DOHH2 (cell line): ENCODE results near the gene EPHA4.

Source experiments
- H3F3A ChIP-seq: fragments of 200-600 bp; sonication (generic), shearing (Covaris generic); 2 replicates; pipeline ENCODE4 v1.6.0; 2016; ENCODE audit warnings: antibody characterized with exemption, mild to moderate bottlenecking; ENCODE audit not compliant: control insufficient read depth, insufficient read depth
- H3K27ac ChIP-seq: fragments of 200-600 bp; sonication (generic); 2 replicates; pipeline ENCODE4 v1.5.1; 2014; ENCODE audit warnings: low read depth, mild to moderate bottlenecking, low read length, moderate library complexity
- H3K27me3 ChIP-seq: fragments of 200-600 bp; sonication (generic); 2 replicates; pipeline ENCODE4 v1.6.1; 2014; ENCODE audit warnings: mild to moderate bottlenecking, low read length, mixed read lengths; ENCODE audit not compliant: control insufficient read depth
- H3K36me3 ChIP-seq: fragments of 200-600 bp; sonication (generic); 2 replicates; pipeline ENCODE4 v1.6.1; 2014; ENCODE audit warnings: mild to moderate bottlenecking, low read length, moderate library complexity, mixed read lengths; ENCODE audit not compliant: control insufficient read depth
- H3K4me1 ChIP-seq: fragments of 200-600 bp; sonication (generic); 2 replicates; pipeline ENCODE4 v1.6.1; 2014; ENCODE audit warnings: mild to moderate bottlenecking, low read length, mixed read lengths; ENCODE audit not compliant: control insufficient read depth
- H3K4me2 ChIP-seq: fragments of 200-600 bp; sonication (generic); 2 replicates; pipeline ENCODE4 v1.6.0; 2014; ENCODE audit warnings: mild to moderate bottlenecking, low read length, moderate library complexity
- H3K4me3 ChIP-seq: fragments of 200-600 bp; sonication (generic); 2 replicates; pipeline ENCODE4 v1.5.1; 2014; ENCODE audit warnings: mild to moderate bottlenecking, low read length, mixed read lengths
- H3K79me2 ChIP-seq: fragments of 200-600 bp; sonication (generic); 2 replicates; pipeline ENCODE4 v1.6.1; 2014; ENCODE audit warnings: mild to moderate bottlenecking, low read length, mixed read lengths; ENCODE audit not compliant: control insufficient read depth
- H3K9me2 ChIP-seq: fragments of 200-600 bp; sonication (generic); replicated peaks from 2 replicates; pipeline ENCODE4 v1.6.1; 2014; ENCODE audit warnings: mild to moderate bottlenecking, low read length, mixed read lengths; ENCODE audit not compliant: control insufficient read depth
- H3K9me3 ChIP-seq: fragments of 200-600 bp; sonication (generic); 2 replicates; pipeline ENCODE4 v1.6.1; 2014; ENCODE audit warnings: antibody characterized with exemption, low read length, mixed read lengths; ENCODE audit not compliant: control insufficient read depth, insufficient read depth
- H4K20me1 ChIP-seq: fragments of 200-600 bp; sonication (generic); 2 replicates; pipeline ENCODE4 v1.6.0; 2014; ENCODE audit warnings: low read depth, mild to moderate bottlenecking, antibody characterized with exemption, low read length, moderate library complexity; ENCODE audit not compliant: control insufficient read depth, insufficient read depth
- CTCF ChIP-seq: fragments of 200-600 bp; sonication (generic); IDR thresholded peaks from one replicate; pipeline ENCODE4 v1.5.1; 2014; ENCODE audit warnings: antibody characterized with exemption, mild to moderate bottlenecking, low read depth, low read length; ENCODE audit not compliant: poor library complexity, severe bottlenecking
- EZH2phosphoT487 ChIP-seq: fragments of 200-600 bp; sonication (generic); IDR thresholded peaks from 2 replicates; pipeline ENCODE4 v1.6.1; 2017; ENCODE audit warnings: borderline replicate concordance, mild to moderate bottlenecking, antibody characterized with exemption, low read length, moderate library complexity, mixed read lengths

EPHA4 gene

GRCh38 chr2:221389904-221390303 is 182.2 kb downstream of the EPHA4 start:
- Histone ChIP-seq H3K9me3 (no peaks in the 10 kb centered on the region), H3K27ac (no peak overlapping the region), H3K4me2 (no peak overlapping the region), H3K79me2 (no peaks in the 10 kb centered on the region), H3K4me1 (no peaks in the 10 kb centered on the region), H3K4me3 (no peak overlapping the region), H4K20me1 (no peaks in the 10 kb centered on the region), H3F3A (no peaks in the 10 kb centered on the region), H3K36me3 (no peaks in the 10 kb centered on the region), H3K27me3 (no peaks in the 10 kb centered on the region), H3K9me2 (no peaks in the 10 kb centered on the region)
- TF ChIP-seq EZH2phosphoT487 = no peak
- no peak for TF ChIP-seq CTCF

DNA sequence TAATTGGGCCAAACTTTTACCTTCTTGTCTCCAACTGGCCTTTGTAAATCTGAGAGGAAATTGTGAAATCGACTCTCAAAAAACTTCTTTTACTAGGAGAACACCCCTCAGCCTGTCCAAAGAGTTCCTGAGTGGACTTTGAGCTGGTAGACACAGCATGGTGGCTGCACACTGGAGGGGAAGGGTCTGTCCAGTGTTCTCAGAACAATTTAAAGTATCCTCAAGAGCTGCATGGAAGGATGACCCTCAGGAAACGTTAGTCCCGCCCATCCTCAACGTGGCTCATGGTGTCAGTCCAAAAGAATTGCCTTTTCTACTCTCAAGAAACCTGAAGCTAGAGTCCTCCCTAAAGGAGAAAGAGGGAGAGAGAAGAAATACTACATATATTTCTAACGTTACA is 182.7 kb downstream of the EPHA4 start:
- Histone ChIP-seq H3K4me2 (no peak overlapping the region), H3K4me3 (no peak overlapping the region), H3K9me2 (no peaks in the 10 kb centered on the region), H3K79me2 (no peaks in the 10 kb centered on the region), H3K27ac (no peak overlapping the region), H3F3A (no peaks in the 10 kb centered on the region), H3K36me3 (no peaks in the 10 kb centered on the region), H3K4me1 (no peaks in the 10 kb centered on the region), H4K20me1 (no peaks in the 10 kb centered on the region), H3K27me3 (no peaks in the 10 kb centered on the region), H3K9me3 (no peaks in the 10 kb centered on the region)
- no peak for TF ChIP-seq CTCF
- no peak for TF ChIP-seq EZH2phosphoT487

DNA sequence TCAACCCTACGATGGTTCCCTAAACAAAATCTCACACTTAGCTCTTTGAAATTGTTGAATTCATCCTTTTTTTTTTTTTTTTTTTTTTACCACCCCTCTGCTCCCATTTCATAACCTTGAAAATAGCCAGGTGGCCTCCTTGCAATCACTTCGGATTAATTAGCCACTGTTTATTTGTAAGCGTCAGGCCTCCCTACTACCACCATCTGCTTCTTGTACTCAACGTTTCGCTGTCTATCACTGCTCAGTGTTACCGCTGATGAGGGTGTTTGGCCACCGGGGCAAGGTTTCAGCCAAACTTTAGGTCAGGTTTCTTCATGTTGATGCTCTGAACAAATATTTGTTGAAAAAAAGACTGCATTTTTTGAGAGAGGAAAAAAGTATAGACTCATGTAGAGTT is 183.2 kb downstream of the EPHA4 start:
- H3K4me1 ChIP-seq = no peaks in the 10 kb centered on the region
- no peak overlapping the region for H3K27ac ChIP-seq
- H3K79me2 ChIP-seq = no peaks in the 10 kb centered on the region
- no peak overlapping the region for H3K4me2 ChIP-seq
- H3K4me3 ChIP-seq = no peak overlapping the region
- TF ChIP-seq EZH2phosphoT487 (no peak), CTCF (no peak)
- no peaks in the 10 kb centered on the region for H3K9me2 ChIP-seq
- H3K27me3 ChIP-seq = no peaks in the 10 kb centered on the region
- no peaks in the 10 kb centered on the region for H3K36me3 ChIP-seq
- no peaks in the 10 kb centered on the region for H3K9me3 ChIP-seq
- H3F3A ChIP-seq = no peaks in the 10 kb centered on the region
- H4K20me1 ChIP-seq = no peaks in the 10 kb centered on the region

- H3K27me3 ChIP-seq = no peaks in the 10 kb centered on the region
- no peaks in the 10 kb centered on the region for H3K36me3 ChIP-seq
- H3K9me2 ChIP-seq = no peaks in the 10 kb centered on the region
- H3K27ac ChIP-seq = no peak overlapping the region
- H3K4me2 ChIP-seq = no peak overlapping the region
- H3K9me3 ChIP-seq = no peaks in the 10 kb centered on the region
- no peaks in the 10 kb centered on the region for H3F3A ChIP-seq
- no peaks in the 10 kb centered on the region for H4K20me1 ChIP-seq
- no peak overlapping the region for H3K4me3 ChIP-seq
- no peaks in the 10 kb centered on the region for H3K4me1 ChIP-seq
- no peak for TF ChIP-seq EZH2phosphoT487
- TF ChIP-seq CTCF = no peak
- no peaks in the 10 kb centered on the region for H3K79me2 ChIP-seq
Observed at GRCh38 chr2:221385716-221386115, 186.4 kb downstream of the EPHA4 start.
